HG03520 (cell line): ENCODE measurements around the gene SNAP25.

Experiments used
- ATAC-seq: cut with Tn5 transposase; IDR thresholded peaks from one replicate; pipeline ENCODE4 v1.9.1; 2021; ENCODE audit warnings: mild to moderate bottlenecking, moderate library complexity; ENCODE audit not compliant: unreplicated experiment

Gene SNAP25

GRCh38 chr20:10218536-10219451, at the start of gene SNAP25:
SNAP25 (plus strand) TSS chr20:10218830; CDS start chr20:10275492, 56,662 bp downstream.
- no peak for ATAC-seq

- ATAC-seq = no peak
These were observed 48.9 kb upstream of the SNAP25 start for GRCh38 chr20:10169752-10170151.

- ATAC-seq = no peak
These were observed 48.4 kb upstream of the SNAP25 start for GRCh38 chr20:10170261-10170660.

GRCh38 chr20:10171864-10172751, 46.5 kb upstream of the SNAP25 start:
- ATAC-seq = no peak

- no peak for ATAC-seq
These were observed 45.5 kb upstream of the SNAP25 start for GRCh38 chr20:10172998-10173655.

- no peak for ATAC-seq
These were observed 44.2 kb upstream of the SNAP25 start for GRCh38 chr20:10174400-10174799.

- no peak for ATAC-seq
These were observed 41.3 kb upstream of the SNAP25 start for GRCh38 chr20:10177326-10177725.

- ATAC-seq = no peak
These were observed 40.5 kb upstream of the SNAP25 start for GRCh38 chr20:10178091-10178490.

GRCh38 chr20:10178727-10179313, 39.8 kb upstream of the SNAP25 start:
- ATAC-seq = no peak

GRCh38 chr20:10179574-10180298, 38.9 kb upstream of the SNAP25 start:
- no peak for ATAC-seq

GRCh38 chr20:10180651-10181235, 37.9 kb upstream of the SNAP25 start:
- ATAC-seq = no peak

- no peak for ATAC-seq
These were observed 32.7 kb upstream of the SNAP25 start for GRCh38 chr20:10185741-10186558.

- ATAC-seq = no peak
These were observed 28.2 kb upstream of the SNAP25 start for GRCh38 chr20:10190456-10190855.

GRCh38 chr20:10192171-10192570, 26.5 kb upstream of the SNAP25 start:
- no peak for ATAC-seq

GRCh38 chr20:10194166-10194565, 24.5 kb upstream of the SNAP25 start:
- no peak for ATAC-seq

- no peak for ATAC-seq
These were observed 18.3 kb upstream of the SNAP25 start for GRCh38 chr20:10200330-10200729.

- ATAC-seq = no peak
These were observed 17.2 kb upstream of the SNAP25 start for GRCh38 chr20:10201321-10201870.

GRCh38 chr20:10209091-10209490, 9.5 kb upstream of the SNAP25 start:
- ATAC-seq = no peak

- no peak for ATAC-seq
These were observed 5.1 kb upstream of the SNAP25 start for GRCh38 chr20:10213526-10213925.
